Activated CD8-positive, alpha-beta memory T cell treated with anti-CD3 and anti-CD28 coated beads for 24 hours (primary cell): ENCODE data around the gene TMEM44.
"Not testable (repeated sequence)": the region's sequence is repeated elsewhere in the genome, so short reads cannot be mapped to it uniquely, and the experiment has no call there.

Source experiments
- DNase-seq: peaks from one replicate; pipeline ENCODE4 v3.0.0-alpha.2; 2020

Gene TMEM44

DNA sequence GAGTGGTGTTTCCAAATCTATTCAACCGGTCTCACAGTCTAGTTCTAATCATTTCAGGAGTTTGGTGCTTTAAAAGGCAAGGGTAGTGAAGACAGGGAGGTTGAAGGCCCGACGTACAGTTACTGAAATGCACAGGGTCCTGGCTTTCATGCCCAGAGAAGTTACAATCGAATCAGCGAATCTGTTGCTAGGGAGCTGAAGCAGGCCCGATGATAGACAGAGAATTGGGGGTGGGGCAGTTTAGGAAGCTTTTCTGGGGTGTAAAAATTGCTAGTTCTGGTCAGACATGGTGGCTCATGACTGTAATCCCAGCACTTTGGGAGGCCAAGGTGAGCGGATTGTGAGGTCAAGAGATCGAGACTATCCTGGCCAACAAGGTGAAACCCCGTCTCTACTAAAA is 83.4 kb downstream of the TMEM44 start:
- no peak for DNase-seq

DNA sequence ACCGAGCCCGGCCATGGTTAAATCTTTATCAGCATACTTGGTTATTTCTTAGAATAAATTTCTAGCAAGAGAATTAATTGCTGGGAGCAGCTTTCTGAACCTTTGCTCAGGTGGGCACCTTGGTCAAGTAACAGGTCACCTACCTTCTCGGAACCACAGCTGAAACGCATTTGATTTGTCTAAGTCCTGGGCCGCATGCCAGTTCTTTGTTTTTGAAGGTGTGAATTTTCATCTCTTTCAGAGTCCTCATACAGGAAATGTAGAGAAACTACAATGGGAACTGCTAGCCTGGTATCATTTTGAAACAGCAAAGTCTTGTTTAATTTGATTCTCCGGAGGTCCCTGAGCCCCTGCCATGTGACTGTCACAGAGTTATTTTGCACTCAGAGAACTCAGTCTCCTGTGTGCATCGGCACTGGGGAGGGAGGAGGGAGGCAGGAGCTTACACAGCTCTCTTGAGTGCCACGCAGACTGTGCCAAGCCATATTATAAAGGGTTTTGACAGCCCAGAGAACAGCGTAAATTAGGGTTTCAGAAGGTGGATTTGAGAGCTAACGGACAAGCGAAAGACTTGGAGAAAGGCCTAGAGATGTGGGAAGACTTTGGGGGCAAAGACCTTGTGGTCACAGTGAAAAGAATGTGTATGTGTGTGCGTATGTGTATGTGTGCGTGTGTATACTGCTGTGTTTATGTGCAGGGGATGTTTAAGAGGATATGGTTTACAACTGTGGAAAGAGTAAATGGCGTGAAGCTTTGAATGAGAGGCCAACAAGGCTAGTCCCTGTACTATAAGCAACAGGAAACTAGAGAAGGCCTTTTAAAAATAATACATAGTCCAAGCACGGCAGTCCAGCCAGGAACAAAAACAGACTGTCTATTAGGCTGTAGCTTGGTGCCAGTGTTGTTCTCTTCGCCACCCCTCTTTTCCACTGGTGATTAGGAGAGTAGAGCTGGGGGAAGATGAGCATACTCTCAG is 84.6 kb downstream of the TMEM44 start:
- no peak for DNase-seq

- no peak for DNase-seq
These were observed 86.2 kb downstream of the TMEM44 start for GRCh38 chr3:194547042-194547441.

- DNase-seq = not testable (repeated sequence)
These were observed 87.7 kb downstream of the TMEM44 start for GRCh38 chr3:194545538-194545937.

DNA sequence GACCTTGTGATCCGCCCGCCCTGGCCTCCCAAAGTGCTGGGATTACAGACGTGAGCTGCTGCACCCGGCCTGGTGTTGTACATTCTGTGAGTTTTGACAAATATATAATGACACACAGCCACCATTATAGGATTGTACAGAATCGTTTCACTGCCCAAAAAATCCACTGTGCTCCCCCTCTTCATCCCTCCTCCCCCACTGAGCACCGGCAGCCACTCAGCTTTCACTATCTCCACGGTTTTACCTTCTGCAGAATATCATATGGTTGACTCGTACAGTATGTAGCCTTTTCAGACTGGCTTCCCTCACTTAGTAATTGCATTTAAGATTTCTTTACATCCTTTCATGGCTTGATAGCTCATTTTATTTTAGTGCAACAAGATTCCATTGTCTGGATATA is 89.7 kb downstream of the TMEM44 start:
- DNase-seq = no peak

DNA sequence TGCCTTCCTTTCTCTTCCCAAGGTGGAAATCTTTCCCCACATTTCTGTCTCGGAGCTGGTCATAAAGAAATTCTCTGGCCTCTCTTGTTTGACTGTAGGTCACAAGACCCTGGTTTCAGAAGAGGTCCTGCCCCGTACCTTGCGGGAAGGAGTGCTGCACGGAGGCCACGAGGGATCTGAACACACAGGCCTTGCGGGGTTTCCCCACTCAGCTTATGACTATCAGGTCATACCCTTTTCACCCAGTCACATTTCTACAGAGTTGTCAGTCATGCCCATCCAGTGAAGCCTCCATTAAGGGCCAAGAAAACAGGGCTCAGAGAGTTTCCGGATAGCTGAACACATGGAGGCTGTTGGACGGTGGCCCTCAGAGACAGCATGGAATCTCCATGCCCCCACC is 91.7 kb downstream of the TMEM44 start:
- no peak for DNase-seq

- DNase-seq = no peak
These were observed 92.8 kb downstream of the TMEM44 start for GRCh38 chr3:194540274-194540905.

DNA sequence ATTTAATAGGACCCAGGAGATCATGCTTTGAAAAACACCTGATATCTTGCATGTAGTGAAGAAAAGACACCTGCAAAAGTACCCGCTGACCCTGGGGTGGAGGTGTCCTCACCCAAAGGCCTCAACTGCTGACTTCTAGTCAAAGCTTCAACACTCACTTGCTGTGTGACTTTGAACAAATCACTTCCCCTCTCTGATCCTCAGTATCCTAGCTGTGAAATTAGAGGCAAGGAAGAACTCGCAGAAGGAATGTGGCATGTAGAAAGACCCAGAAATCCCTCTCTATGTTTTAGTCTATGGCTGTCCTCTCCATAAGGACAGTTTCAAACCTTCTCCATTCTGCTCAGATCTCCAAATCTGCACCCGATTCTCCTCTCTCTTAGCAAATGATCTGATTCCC is 93.7 kb downstream of the TMEM44 start:
- DNase-seq = no peak

- DNase-seq = no peak
These were observed 95.4 kb downstream of the TMEM44 start for GRCh38 chr3:194537732-194538247.
